GM18498 (cell line): ENCODE results near the gene KPNA2.
"Not testable (repeated sequence)": the region's sequence is repeated elsewhere in the genome, so short reads cannot be mapped to it uniquely, and the experiment has no call there.

ENCODE experiments used
- ATAC-seq: cut with Tn5 transposase; IDR thresholded peaks from one replicate; pipeline ENCODE4 v1.9.1; 2021; ENCODE audit warnings: mild to moderate bottlenecking, moderate library complexity; ENCODE audit not compliant: unreplicated experiment

Gene KPNA2

DNA sequence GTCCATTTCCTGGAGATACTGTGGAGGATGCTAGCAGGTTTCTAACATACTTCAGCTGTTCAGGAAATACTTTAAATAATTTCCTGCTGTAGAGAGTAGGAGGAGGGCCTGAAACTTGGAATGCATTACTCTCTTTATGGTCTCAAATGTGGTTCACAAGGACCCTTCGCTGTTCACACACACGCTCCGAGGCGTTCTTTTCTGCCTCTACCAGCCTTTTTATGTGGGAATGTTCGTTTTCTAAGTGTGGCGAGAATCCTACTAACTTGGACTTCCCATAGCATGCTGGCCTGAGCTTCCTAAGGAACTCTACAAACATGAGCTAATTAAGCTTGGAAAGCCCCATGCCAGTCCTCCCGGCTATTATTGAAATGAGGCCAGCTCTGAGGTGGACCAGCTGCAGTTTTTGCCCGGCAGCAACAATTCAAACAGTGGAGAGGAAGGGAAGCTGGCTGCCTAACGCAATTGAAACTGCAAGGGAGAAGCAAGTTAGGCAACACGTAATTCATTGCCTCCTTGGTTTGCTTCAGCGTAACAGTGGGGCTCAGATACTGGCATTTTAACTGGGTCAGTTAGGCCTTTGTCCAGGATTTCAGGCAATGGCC lies 18.9 kb downstream of the KPNA2 start:
- ATAC-seq, result no peak

DNA sequence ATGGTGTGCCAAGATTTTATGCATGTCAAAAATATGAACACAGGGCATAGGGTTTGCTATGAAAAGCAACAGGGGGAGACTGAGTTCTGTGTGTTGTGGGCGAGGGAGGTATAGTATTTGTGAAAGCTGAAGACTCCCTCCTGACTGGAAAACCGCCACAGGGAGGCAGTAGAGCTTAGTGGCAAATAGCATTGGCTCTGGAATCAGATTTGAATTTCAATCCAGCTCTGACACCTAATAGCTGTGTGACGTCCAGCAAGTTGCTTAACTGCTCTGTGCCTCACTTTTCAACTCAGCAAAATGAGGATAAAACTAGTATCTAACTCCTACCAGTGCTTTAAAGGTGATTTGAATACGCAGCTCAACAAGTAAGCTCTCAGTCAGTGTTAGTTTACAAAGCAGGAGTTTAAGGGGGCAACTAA lies 22.0 kb downstream of the KPNA2 start:
- no peak for ATAC-seq

DNA sequence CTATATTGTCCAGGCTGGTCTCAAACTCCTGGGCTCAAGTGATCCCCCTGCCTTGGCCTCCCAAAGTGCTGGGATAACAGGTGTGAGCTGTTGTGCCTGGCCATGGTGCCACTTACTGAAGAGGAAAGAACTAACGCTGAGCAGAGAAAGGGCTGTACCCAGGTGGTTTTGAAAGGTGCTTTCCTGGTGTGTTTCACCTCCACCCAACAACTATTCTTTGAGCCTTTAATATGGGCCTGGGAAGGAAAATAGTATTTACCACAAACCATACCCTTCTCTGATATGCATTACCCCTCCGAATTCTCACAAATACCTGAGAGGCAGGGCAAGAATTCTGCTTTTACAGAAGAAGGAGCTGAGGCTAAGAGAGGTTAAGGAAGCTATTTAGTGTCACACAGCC lies 24.8 kb downstream of the KPNA2 start:
- no peak for ATAC-seq

DNA sequence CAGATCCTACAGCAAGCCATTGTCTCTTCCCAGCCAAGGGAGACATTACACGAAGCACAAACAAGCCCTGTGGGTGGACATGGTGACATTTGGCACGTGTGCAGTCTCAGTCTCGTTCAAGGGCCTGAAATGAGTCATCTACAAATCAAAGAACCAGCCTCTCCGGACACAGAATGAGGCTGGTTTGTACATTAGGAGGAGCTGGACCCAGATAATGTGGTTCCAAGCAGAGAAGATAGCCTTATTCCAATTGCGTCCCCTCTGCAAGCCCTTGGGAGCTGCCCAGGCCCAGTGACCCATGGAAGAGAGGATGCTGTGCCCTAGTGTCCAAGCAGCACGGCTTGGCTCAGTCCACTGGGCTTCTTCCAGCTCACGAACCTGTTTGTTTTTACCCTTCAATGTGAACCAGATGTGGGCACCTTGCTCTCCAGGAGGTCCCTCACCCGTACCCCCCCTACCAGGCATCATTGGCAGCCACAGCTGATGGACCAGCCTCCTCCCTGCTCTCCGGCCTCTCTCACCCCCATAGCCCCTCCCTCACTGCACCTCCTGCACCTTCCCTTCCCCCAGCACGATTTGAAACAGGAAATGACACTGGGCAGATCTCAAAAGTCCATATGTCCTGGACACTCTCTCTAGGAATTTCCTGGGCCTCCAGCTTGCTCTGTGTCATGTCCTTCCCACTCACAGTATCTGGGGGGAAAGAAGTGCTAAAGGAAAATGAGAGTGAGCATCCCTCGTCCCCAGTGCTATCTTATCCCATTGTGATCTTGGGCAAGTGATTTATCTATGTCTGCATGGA lies 26.2 kb downstream of the KPNA2 start:
- no peak for ATAC-seq

DNA sequence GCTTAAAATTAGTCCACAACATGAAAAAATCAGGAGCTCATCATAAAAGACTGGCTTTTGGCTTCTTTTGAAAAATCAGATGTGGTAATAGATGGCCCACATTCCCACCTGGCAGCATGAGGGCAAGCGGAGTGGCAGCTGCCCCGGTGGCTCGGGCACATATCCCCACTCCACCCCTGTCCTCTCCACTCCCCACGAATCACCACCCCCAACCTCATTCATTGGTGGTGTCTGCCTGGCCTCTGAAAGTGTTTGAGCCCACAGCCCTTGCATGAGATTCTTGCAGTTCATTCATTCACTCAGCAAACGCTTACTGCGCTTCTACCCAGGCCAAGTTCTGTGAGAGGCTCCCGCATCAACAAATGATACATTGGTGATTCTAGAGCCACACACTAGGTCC lies 29.8 kb downstream of the KPNA2 start:
- not testable (repeated sequence) for ATAC-seq

DNA sequence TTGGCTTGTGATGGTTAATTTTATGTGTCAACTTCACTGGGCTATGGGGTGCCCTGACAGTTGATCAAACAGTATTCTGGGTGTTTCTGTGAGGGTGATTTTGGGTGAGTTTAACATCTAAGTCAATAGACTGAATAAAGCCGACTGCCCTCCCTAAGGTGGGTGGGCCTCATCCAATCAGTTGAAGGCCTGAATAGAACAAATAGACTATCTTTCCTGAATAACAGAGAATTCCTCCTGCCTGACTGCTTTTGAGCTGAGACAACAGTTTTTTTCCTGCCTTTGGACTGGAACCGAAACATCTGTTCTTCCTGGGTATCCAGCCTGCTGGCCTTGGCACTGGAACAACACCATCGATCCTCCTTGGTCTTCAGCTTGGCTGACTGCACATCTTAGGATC lies 33.0 kb downstream of the KPNA2 start:
- ATAC-seq, result not testable (repeated sequence)

DNA sequence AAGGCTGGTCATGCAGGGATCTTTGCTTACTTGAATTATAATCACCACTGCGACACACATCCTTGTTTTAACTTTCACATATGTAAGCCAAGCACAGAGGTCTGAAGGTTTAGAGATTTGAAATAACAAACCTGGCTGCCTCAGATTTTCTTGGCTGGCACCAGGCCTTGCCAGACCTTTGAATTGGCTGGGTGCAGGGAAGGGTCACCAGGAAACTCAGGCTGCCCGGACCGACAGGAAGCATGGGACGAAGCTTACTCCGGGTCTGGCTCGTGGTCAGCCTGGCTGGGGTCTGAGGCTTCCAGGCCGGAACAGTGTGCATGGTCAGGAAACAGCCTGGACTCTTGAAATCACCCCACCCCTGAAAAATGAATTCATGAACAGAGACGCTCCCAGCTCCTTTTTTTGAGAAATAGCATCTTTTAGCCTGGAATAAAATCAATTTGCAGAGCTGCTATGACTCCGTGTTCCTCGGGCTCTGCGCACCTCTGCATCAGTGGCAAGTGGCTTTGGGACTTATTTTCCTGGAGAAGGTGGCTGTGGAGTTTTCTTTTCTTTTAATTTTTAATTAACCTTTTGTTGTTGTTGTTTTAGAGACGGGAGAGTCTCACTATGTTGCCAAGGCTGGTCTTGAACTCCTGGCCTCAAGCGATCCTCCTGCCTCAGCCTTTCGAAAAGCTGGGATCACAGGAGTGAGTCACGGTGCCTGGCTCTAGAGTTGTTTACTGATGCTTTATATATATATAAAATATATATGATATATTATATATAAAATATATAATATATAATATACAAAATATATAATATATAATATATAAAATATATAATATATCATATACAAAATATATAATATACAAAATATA lies 35.3 kb downstream of the KPNA2 start:
- not testable (repeated sequence) for ATAC-seq

DNA sequence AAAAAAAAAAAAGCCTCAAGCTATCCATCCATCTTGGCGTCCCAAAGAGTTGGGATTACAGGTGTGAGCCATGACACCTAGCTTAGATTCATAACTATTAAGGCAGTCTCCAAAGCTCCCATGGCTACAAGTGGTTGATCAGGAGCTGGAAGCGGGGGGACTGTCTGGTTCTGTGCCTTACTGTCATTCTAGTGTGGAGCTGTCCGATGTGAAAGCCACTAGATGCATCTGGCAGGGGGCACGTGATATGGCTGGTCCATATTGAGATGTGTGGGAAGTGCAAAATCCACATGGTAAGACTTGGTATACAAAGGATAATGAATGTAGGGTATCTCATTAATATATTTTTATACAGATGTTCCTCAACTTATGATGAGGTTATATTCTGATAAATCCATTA lies 38.7 kb downstream of the KPNA2 start:
- no peak for ATAC-seq

DNA sequence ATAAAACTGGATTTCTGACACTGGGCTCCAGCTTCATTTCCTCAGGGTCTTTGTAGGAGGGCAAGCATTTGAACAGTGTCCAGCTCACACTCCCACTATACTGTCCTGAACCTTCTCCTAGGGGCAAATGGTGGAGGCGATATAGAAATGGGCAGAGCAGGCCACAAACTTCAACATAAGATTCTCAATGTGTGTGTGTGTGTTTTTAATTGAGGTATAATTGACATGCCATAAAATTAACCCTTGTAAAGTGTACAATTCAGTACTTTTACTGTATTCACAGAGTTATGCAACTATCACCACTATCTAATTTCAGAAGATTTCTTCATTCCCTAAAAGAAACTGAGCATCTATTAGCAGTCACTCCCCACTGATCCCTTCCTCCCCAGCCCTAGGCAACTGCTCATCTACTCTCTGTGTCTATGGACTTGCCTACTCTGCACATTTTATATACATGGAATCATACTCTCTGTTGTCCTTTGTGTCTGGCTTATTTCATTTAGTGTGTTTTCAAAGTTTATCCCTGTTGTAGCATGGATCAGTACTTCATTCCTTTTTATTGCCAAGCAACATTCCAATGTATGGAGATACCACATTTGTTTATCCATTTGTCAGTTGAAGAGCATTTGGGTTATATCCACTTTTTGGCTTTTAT lies 40.5 kb downstream of the KPNA2 start:
- ATAC-seq, result not testable (repeated sequence)

DNA sequence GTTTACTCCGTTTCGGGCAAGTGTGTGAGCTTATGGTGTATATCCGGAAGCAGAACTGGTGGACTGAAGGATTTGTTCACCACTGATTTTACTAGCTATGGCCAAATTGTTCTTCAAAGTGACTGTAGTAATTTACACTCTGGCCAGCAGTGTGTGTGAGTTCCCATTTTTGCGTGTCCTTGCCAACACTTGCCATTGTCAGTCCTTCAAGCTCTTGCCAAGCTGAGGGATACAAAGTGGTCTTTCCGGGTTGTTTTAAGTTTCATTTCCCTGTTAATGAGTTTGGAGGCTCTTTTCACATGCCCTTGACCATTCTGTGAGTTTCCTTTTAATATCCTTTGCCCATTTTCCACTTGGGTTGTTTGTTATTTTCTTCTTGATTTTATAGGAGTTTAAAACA lies 42.0 kb downstream of the KPNA2 start:
- ATAC-seq, result not testable (repeated sequence)

DNA sequence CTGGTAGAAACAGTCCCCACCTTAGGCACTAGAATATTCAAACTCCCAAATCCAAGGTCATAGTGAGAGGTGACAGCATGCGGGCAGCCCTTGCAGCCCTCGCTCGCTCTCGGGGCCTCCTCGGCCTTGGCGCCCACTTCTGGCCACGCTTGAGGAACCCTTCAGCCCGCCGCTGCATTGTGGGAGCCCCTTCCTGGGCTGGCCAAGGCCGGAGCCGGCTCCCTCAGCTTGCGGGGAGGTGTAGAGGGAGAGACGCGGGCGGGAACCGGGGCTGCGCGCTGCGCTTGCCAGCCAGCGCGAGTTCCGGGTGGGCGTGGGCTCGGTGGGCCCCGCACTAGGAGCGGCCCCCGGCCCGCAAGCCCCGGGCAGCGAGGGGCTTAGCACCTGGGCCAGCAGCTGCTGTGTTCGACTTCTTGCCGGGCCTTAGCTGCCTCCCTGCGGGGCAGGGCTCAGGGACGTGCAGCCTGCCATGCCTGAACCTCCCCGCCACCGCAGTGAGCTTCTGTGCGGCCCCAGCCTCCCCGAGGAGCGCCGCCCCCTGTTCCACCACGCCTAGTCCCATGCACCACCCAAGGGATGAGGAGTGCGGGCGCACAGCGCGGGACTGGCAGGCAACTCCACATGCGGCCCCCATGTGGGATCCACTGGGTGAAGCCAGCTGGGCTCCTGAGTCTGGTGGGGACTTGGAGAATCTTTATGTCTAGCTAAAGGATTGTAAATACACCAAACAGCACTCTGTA lies 45.0 kb downstream of the KPNA2 start:
- no peak for ATAC-seq

DNA sequence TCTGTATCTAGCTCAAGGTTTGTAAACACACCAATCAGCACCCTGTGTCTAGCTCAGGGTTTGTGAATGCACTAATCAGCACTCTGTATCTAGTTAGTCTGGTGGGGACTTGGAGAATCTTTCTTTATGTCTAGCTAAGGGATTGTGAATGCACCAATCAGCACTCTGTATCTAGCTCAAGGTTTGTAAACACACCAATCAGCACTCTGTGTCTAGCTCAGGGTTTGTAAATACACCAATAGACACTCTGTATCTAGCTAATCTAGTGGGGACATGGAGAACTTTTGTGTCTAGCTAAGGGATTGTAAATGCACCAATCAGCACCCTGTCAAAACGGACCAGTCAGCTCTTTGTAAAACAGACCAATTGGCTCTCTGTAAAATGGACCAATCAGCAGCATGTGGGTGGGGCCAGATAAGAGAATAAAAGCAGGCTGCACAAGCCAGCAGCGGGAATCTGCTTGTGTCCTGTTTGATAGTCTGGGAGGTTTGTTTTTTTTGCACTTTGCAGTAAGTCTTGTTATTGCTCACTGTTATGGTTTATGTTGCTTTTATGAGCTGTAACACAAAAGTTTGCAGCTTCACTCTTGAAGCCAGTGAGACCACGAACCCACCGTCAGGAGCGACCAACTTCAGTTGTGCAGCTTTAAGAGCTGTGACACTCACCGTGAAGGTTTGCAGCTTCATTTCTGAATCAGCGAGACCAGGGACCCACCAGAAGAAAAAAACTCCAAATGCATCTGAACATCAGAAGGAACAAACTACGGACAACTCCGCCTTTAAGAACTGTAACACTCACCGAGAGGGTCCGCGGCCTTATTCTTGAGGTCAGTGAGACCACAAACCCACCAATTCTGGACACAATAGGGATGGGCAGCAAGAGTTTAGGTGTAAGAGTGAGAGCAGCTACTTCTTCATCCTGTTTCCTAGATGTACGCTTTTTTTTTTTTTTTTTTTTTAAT lies 46.0 kb downstream of the KPNA2 start:
- not testable (repeated sequence) for ATAC-seq

DNA sequence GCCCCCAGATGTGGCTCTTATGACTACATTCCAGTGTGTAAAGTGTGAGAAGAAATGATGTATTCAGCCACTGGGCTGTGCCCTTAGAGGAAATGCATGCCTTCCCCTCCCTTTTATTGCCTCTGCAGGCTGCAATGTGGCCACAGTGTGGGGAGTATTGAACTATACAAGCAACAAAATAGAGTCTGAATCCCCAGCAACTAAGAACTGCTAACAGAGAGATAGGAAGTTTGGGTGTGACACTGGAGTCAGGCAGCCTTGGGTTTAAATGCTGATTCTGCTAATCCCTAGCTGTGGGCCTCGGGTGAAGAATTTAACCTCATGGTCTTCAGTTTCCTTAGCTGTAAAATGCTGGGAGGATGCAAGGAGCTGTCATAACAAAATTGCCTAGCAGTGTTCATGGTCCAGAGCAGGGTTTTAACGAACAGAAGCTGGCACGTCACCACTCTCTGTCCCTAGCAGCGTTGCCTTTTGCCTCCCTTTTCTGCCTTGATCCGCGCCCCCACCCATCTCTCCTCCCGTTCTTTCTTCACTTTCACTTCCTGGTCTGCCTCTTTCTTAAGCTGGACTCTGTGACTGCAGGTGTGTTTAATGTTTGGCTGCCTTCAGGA lies 50.3 kb downstream of the KPNA2 start:
- ATAC-seq, result no peak

DNA sequence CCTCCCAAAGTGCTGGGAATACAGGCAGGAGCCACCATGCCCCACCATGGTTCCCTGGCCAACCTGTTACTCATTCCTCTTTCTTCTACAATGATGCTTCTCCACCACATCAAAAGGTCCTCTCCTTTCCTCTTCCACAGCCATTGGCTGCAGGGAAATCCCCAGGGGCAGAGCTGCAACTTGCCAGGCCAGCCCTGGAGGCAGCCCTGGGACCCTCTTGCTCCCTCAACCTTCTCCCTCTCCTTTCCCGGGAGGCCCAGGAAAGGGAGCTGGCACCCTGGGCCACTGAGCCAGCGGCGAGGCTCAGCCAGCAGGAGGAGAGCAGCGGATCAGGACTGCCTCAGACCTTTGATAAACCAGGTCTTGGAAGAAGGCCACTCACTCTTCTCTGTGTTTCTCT lies 51.1 kb downstream of the KPNA2 start:
- not testable (repeated sequence) for ATAC-seq

DNA sequence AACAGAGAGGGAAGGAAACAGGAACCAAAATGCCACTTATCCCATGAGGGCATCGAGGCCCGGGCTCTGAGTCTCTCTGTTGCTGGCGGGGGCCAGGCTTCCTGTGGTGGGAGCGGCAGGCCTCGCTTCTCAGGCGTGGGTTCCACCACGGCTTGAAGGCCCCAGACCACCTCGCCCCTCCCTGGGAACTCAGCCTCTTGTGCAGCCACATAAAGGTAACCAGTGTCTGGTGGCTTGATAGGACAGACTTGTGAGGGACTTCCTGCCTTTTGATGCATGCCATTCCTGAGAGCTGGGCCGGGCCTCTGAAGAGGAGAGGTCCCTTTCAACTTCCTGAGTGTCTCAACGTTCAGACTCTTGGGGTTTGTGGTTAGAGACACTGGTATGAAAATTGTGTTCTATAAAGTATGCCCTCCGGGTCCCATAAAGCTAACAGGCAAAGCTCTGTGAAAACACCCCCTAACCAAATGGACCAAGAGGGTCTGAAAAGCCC lies 51.6 kb downstream of the KPNA2 start:
- not testable (repeated sequence) for ATAC-seq

DNA sequence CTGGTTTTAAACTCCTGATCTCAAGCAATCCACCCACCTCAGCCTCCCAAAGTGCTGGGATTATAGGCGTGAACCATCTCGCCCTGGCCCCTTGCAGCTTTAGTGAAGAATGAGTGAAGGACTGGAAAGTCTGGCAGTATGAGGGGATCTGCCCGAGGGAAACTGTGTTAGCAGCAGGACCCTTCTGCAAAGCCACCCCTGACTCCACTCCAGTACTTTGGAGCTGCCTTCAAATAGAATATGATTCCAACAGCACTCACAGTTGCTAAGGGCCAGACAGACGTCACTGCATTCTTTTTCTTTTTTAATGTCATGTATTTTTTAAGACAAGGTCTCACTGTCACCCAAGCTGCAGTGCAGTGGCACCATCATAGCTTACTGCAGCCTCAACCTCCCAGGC lies 52.3 kb downstream of the KPNA2 start:
- ATAC-seq, result no peak

DNA sequence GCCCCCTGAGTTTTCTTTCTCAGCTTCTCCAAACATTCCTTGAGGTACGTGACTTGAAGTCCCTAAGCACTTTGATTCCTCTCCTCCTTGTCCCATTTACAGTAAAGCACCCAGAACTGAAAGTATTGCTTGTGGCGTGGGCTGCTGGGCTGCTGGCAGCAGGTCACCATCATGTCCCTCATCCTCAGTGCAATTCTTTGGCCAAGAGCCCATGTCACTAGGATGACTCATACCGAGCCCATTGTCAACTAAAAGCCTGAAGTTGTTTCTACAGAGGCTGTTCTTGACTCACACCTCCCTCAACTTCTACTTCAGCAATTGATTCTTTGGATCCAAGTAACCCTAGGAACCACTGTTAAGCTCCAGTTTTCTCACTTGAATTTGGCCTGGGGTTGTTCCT lies 54.3 kb downstream of the KPNA2 start:
- no peak for ATAC-seq

DNA sequence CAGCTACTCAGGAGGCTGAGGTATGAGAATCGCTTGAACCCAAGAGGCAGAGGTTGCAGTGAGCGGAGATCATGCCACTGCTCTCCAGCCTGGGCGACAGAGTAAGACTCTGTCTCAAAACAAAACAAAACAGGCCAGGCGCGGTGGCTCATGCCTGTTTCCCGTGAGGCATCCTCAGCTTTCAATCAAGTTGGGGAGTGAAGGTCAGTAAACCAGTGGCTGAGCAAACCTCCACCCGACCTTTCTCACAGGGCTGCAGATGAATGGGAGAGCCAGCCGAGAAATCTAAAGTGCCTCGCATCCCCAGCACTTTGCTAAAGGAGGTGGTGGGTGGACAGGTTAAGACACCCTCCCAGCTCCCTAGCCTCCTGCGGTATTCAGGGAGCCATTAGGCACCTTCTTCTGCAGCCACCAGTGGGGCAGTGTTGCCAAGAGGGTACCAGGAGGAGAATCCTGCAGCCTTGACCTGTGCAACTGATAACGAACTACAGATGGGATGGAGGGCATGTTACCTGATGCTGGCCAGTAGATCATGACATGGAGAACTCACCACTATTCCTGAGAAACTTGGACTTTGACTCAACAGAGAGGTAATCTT lies 59.0 kb downstream of the KPNA2 start:
- no peak for ATAC-seq
